ENCODE results near the gene HADHA. TPM values are rescaled to one million over a fixed set of nuclear protein-coding genes. Genes with fewer than 3 reads are reported as not detected.
"Not testable (repeated sequence)": the region's sequence is repeated elsewhere in the genome, so short reads cannot be mapped to it uniquely, and the experiment has no call there.

Gene HADHA
- polyA plus RNA-seq, 1 donor (not counting 4 experiments of a cell fraction or from before 2014, with no cell fraction given), result 150 TPM

- no peak overlapping the region for H3K4me2 ChIP-seq (ENCODE audit: control insufficient read depth, extremely low read depth, insufficient read depth, low read depth, low read length)
These were observed 23.8 kb upstream of the HADHA start for GRCh38 chr2:26268213-26268612.

GRCh38 chr2:26258836-26259235 is 14.4 kb upstream of the HADHA start:
- H3K4me1 ChIP-seq (ENCODE audit: control insufficient read depth, extremely low read depth, insufficient read depth, low read length), result not testable (repeated sequence)

More at GRCh38 chr2:26268213-26268612, 23.8 kb upstream of the HADHA start:
- no peak overlapping the region for H2AFZ ChIP-seq (ENCODE audit: control insufficient read depth, low read length)
- no peak overlapping the region for H3K9ac ChIP-seq (ENCODE audit: control insufficient read depth, extremely low read depth, insufficient read depth, low read length)
- FAIRE-seq (no peak), DNase-seq (ENCODE audit: low read depth, low spot score) (no peak)
- H3K27ac ChIP-seq (ENCODE audit: control insufficient read depth, insufficient read depth, low read length), result no peak overlapping the region
- no peaks in the 10 kb centered on the region for H4K20me1 ChIP-seq (ENCODE audit: control insufficient read depth, extremely low read depth, insufficient read depth, low read length)
- H3K36me3 ChIP-seq (ENCODE audit: control insufficient read depth in 2 of 2, extremely low read depth in 1 of 2, insufficient read depth in 2 of 2, low read length in 2 of 2), result peaks cover 0 to 4% of the 10 kb centered on the region in 2 experiments
- no peak overlapping the region for H3K4me3 ChIP-seq (ENCODE audit: control insufficient read depth in 2 of 3, extremely low read depth in 1 of 3, insufficient read depth in 2 of 3, low read depth in 1 of 3, low read length in 3 of 3)
- dilution Hi-C loops (cut with MboI; ENCODE audit: extremely low pct_ligation_motif_present, low sequenced_read_pairs), result no loop called here
- H3K27me3 ChIP-seq (ENCODE audit: control insufficient read depth, extremely low read depth, insufficient read depth, low read length), result no peaks in the 10 kb centered on the region
- H3K4me1 ChIP-seq (ENCODE audit: control insufficient read depth, extremely low read depth, insufficient read depth, low read length), result peaks cover 21% of the 10 kb centered on the region
- TF ChIP-seq CTCF (optimal IDR thresholded peaks at IDR 0.05 in 1 of 3, IDR thresholded peaks at IDR 0.05 in 1 of 3, conservative IDR thresholded peaks at IDR 0.05 in 1 of 3; ENCODE audit: extremely low read depth in 1 of 3, insufficient read depth in 2 of 3, low read length in 3 of 3) (no peak), EZH2 (IDR thresholded peaks at IDR 0.05; ENCODE audit: low read length) (no peak)
- H3K79me2 ChIP-seq (ENCODE audit: control insufficient read depth, insufficient read depth, low read length), result no peaks in the 10 kb centered on the region
- H3K9me3 ChIP-seq (ENCODE audit: control insufficient read depth, low read depth, low read length), result no peaks in the 10 kb centered on the region
- no peaks in the 10 kb centered on the region for H3K9me1 ChIP-seq (ENCODE audit: control insufficient read depth, extremely low read depth, insufficient read depth, low read length)

DNA sequence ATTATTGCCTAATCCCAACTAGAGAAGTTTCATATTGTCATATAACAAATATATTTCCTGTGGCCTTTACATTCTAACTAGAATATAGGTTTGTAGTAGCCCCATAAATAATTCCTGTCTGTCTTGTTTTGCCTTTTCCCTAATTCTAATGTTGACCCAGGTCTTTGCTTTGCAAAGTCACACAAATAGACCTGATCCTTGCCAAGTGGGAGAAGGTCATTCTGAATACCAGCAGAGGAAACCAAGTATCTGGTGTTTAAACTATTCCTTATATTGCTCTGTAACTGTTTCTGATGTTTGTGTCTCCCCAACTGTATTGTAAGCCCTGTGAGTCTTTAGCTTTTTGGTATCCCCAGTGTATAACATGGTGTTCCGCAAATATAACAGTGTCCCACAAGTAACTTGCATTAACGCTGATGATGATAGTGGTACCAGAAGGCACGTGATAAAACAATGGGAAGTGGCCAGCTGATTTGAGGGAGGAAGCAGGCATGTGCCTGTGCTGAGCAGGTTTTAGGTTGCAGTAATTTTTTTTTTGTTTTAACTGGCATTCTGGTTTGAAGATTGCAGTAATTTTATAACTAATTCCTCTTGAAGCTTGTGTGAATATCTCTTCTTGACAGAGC is 11.4 kb upstream of the HADHA start:
- dilution Hi-C loops (cut with MboI; ENCODE audit: extremely low pct_ligation_motif_present, low sequenced_read_pairs), result no loop called here
- TF ChIP-seq CTCF (optimal IDR thresholded peaks at IDR 0.05 in 1 of 3, IDR thresholded peaks at IDR 0.05 in 1 of 3, conservative IDR thresholded peaks at IDR 0.05 in 1 of 3; ENCODE audit: extremely low read depth in 1 of 3, insufficient read depth in 2 of 3, low read length in 3 of 3) (no peak), EZH2 (IDR thresholded peaks at IDR 0.05; ENCODE audit: low read length) (no peak)
- no peaks in the 10 kb centered on the region for H4K20me1 ChIP-seq (ENCODE audit: control insufficient read depth, extremely low read depth, insufficient read depth, low read length)
- H3K9me1 ChIP-seq (ENCODE audit: control insufficient read depth, extremely low read depth, insufficient read depth, low read length), result no peaks in the 10 kb centered on the region
- H3K79me2 ChIP-seq (ENCODE audit: control insufficient read depth, insufficient read depth, low read length), result peaks cover 30% of the 10 kb centered on the region
- DNase-seq (ENCODE audit: low read depth, low spot score) (no peak), FAIRE-seq (no peak)
- no peaks in the 10 kb centered on the region for H3K9me3 ChIP-seq (ENCODE audit: control insufficient read depth, low read depth, low read length)
- peaks cover 9 to 14% of the 10 kb centered on the region in 2 experiments for H3K36me3 ChIP-seq (ENCODE audit: control insufficient read depth in 2 of 2, extremely low read depth in 1 of 2, insufficient read depth in 2 of 2, low read length in 2 of 2)
- H3K4me2 ChIP-seq (ENCODE audit: control insufficient read depth, extremely low read depth, insufficient read depth, low read depth, low read length), result no peak overlapping the region
- no peaks in the 10 kb centered on the region for H3K27me3 ChIP-seq (ENCODE audit: control insufficient read depth, extremely low read depth, insufficient read depth, low read length)
- H3K4me1 ChIP-seq (ENCODE audit: control insufficient read depth, extremely low read depth, insufficient read depth, low read length), result no peaks in the 10 kb centered on the region
- no peak overlapping the region for H3K9ac ChIP-seq (ENCODE audit: control insufficient read depth, extremely low read depth, insufficient read depth, low read length)
- H3K4me3 ChIP-seq (ENCODE audit: control insufficient read depth in 2 of 3, extremely low read depth in 1 of 3, insufficient read depth in 2 of 3, low read depth in 1 of 3, low read length in 3 of 3), result no peak overlapping the region
- H2AFZ ChIP-seq (ENCODE audit: control insufficient read depth, low read length), result no peak overlapping the region
- H3K27ac ChIP-seq (ENCODE audit: control insufficient read depth, insufficient read depth, low read length), result no peak overlapping the region

More at GRCh38 chr2:26258836-26259235, 14.4 kb upstream of the HADHA start:
- H3K9ac ChIP-seq (ENCODE audit: control insufficient read depth, extremely low read depth, insufficient read depth, low read length); H3K4me2 ChIP-seq (ENCODE audit: control insufficient read depth, extremely low read depth, insufficient read depth, low read depth, low read length); H3K27ac ChIP-seq (ENCODE audit: control insufficient read depth, insufficient read depth, low read length); FAIRE-seq; DNase-seq (ENCODE audit: low read depth, low spot score); dilution Hi-C loops (cut with MboI; ENCODE audit: extremely low pct_ligation_motif_present, low sequenced_read_pairs); H3K27me3 ChIP-seq (ENCODE audit: control insufficient read depth, extremely low read depth, insufficient read depth, low read length); H3K4me3 ChIP-seq (ENCODE audit: control insufficient read depth in 2 of 3, extremely low read depth in 1 of 3, insufficient read depth in 2 of 3, low read depth in 1 of 3, low read length in 3 of 3); H2AFZ ChIP-seq (ENCODE audit: control insufficient read depth, low read length); H3K79me2 ChIP-seq (ENCODE audit: control insufficient read depth, insufficient read depth, low read length); H3K9me3 ChIP-seq (ENCODE audit: control insufficient read depth, low read depth, low read length); H4K20me1 ChIP-seq (ENCODE audit: control insufficient read depth, extremely low read depth, insufficient read depth, low read length); H3K9me1 ChIP-seq (ENCODE audit: control insufficient read depth, extremely low read depth, insufficient read depth, low read length): not testable (repeated sequence)
- peaks cover 9 to 14% of the 10 kb centered on the region in 2 experiments for H3K36me3 ChIP-seq (ENCODE audit: control insufficient read depth in 2 of 2, extremely low read depth in 1 of 2, insufficient read depth in 2 of 2, low read length in 2 of 2)

Data from keratinocyte (primary cell).